Fibroblast of skin of right biceps (primary cell): ENCODE measurements around the gene CLCN2.
"Not testable (repeated sequence)": the region's sequence is repeated elsewhere in the genome, so short reads cannot be mapped to it uniquely, and the experiment has no call there.

ENCODE experiments used
- DNase-seq: peaks from one replicate; pipeline ENCODE4 v3.0.0-alpha.2; 2013

Gene CLCN2

GRCh38 chr3:184343200-184343876, 18.1 kb downstream of the CLCN2 start:
- DNase-seq: no peak

- DNase-seq: no peak
Observed at GRCh38 chr3:184341925-184342324, 19.5 kb downstream of the CLCN2 start.

GRCh38 chr3:184339451-184340135, 21.8 kb downstream of the CLCN2 start:
- not testable (repeated sequence) for DNase-seq

- DNase-seq: no peak
Observed at GRCh38 chr3:184339001-184339400, 22.4 kb downstream of the CLCN2 start.

GRCh38 chr3:184338511-184338945, 22.9 kb downstream of the CLCN2 start:
- DNase-seq: peak; percentile 83

GRCh38 chr3:184337981-184338380, 23.4 kb downstream of the CLCN2 start:
- DNase-seq: no peak

GRCh38 chr3:184337399-184337714, 24.0 kb downstream of the CLCN2 start, which contains the start of gene FAM131A:
TSS of gene FAM131A (plus strand) at chr3:184337600. CDS start at chr3:184337631, 31 bp downstream.
- DNase-seq: peak; percentile 42

GRCh38 chr3:184336547-184337398, 24.6 kb downstream of the CLCN2 start:
- DNase-seq: peak; percentile 58

- peak; percentile 79 for DNase-seq
Observed at GRCh38 chr3:184335661-184336546, 25.5 kb downstream of the CLCN2 start.

GRCh38 chr3:184335291-184335660, 26.1 kb downstream of the CLCN2 start:
- no peak for DNase-seq

DNA sequence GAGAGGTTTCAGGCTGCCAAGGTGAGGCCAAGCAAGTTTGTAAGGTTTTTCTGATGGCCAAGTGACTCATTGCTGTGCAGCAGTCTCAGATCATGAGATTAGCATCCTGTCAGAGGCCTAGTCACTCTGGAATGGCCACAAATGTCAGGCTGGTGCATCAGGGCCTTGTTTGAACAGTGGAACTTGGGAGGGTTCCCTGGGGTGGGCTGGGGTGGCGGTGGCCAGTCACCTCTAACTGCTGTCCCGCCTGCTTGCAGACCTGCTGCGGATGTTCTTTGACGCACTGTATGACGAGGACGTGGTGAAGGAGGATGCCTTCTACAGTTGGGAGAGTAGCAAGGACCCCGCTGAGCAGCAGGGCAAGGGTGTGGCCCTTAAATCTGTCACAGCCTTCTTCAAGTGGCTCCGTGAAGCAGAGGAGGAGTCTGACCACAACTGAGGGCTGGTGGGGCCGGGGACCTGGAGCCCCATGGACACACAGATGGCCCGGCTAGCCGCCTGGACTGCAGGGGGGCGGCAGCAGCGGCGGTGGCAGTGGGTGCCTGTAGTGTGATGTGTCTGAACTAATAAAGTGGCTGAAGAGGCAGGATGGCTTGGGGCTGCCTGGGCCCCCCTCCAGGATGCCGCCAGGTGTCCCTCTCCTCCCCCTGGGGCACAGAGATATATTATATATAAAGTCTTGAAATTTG, 26.8 kb downstream of the CLCN2 start:
- peak; percentile 76 for DNase-seq

DNA sequence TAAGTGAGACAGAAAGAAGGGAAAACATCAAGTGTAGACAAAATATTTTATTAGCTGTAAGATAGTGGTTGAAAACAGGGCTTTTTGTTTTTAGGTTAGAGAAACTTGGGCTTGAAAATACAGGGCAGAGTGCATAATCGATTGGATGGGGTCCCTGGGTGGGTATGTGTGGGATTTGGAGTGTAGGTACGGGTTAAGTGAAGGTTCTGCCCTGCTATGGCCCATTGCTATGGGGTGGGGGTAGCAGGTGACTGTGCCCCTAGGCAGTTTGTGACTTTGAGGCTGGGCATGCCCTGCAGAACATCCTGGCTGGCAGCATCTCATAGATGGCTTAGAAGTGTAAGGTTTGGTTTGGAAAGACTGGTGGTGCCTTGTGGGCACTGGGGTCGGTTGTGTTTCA, 27.7 kb downstream of the CLCN2 start:
- DNase-seq: no peak

GRCh38 chr3:184333190-184333589, 28.2 kb downstream of the CLCN2 start:
- DNase-seq: no peak

- DNase-seq: peak; percentile 91
Observed at GRCh38 chr3:184332370-184333090, 28.9 kb downstream of the CLCN2 start.

DNA sequence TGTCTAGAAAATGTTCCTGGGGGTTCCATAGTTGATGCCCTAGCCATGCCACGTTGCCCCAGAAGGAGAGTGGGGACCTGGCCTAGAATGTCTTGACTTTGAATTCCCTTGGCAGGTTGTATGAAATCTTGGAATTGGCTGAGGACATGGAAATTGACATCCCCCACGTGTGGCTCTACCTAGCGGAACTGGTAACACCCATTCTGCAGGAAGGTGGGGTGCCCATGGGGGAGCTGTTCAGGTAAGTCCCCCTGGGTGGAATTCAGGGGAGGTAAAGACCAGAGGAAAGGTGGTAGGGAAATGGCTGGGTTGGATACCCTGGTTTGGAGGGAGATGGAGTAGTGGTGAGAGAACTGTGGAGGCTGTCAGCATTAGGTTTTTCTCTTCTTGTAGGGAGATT, 32.9 kb downstream of the CLCN2 start:
- DNase-seq: no peak

- no peak for DNase-seq
Observed at GRCh38 chr3:184327171-184327570, 34.2 kb downstream of the CLCN2 start.

DNA sequence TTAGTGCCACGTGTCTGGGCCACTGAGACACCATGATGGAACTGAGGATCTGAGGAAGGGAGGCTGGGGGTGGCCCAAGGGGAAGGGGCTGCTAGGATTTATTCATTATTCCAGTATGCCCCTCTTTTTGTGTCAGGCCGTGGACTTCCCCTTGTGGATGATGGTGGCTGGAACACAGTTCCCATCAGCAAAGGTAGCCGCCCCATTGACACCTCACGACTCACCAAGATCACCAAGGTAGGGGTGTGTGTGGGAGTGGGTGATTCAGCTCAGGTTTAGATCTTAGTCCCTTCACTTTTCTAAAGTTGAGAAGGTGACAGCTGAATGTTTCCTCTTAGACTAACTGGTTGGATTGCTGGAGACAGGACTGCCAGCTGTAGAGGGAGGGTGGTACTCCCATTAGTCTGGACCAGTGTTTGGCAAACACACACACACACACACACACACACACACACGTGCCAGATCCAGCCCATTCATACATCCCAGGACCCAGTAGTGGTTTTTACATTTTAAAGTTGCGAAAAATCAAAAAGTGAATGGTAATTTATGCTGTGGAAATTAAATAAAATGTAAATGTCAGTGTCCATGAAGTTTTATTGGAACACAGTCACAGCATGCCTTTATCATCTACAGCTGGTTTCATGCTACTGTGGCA, 35.6 kb downstream of the CLCN2 start:
- no peak for DNase-seq

GRCh38 chr3:184325269-184325668, 36.1 kb downstream of the CLCN2 start:
- DNase-seq: no peak

DNA sequence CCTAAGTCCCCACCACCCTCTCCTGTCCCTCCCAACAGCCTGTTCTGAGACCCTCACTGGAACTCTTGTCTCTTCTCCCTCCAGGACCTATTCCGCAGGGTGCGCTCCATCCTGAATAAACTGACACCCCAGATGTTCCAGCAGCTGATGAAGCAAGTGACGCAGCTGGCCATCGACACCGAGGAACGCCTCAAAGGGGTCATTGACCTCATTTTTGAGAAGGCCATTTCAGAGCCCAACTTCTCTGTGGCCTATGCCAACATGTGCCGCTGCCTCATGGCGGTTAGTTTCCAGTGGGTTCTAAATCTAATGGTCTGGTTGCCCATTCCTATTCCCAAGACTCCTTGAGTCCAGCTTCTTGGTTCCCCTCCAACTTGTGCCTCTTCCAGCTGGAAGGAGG, 37.7 kb downstream of the CLCN2 start:
- DNase-seq: no peak

- no peak for DNase-seq
Observed at GRCh38 chr3:184322731-184323487, 38.5 kb downstream of the CLCN2 start.
